ENCODE measurements around the gene EDC3. TPM values are rescaled to one million over a fixed set of nuclear protein-coding genes. Genes with fewer than 3 reads are reported as not detected.

The EDC3 gene
- total RNA-seq, 1 donor from 2014 or later = 42.9 TPM

DNA sequence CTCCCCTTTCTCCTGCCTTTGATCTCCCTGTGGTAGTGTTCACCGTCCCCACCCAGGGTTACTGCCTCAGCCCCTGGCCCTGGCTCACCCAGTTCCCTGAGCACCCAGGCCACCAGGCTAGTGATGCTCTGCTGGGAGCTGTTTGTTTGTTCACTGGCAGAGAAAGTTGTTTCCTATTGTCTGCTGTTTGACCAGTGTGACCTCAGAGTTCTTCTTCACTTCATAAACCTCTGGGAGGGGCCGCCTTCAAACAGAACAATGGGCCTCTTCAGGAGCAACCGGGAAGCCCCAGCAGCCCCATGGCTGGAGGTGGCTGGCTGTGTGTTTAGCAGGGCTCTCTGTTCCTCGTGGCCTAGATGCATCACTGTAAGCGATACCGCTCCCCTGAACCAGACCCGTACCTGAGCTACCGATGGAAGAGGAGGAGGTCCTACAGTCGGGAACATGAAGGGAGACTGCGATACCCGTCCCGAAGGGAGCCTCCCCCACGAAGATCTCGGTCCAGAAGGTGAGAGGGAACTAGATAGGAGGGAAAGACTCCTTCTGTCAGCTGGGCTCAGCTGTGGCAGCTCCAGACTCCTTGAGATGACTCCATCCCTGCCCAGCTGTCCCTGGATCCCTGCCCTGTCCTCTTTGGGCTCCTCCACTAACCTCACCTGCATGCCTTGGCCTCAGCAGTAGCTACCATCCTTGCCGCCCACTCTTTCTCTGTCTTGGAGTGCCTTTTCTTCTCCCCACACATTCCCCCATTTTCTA lies 76.8 kb downstream of the EDC3 start:
- DNase-seq (ENCODE audit: extremely low spot score, unreplicated experiment) = no peak
- H3K9me3 Mint-ChIP-seq (ENCODE audit: unreplicated experiment) = no peaks in the 10 kb centered on the region
- peaks cover 25% of the 10 kb centered on the region for H3K36me3 Mint-ChIP-seq (ENCODE audit: unreplicated experiment)
- no peaks in the 10 kb centered on the region for H3K27me3 Mint-ChIP-seq (ENCODE audit: unreplicated experiment)
- H3K4me1 Mint-ChIP-seq (ENCODE audit: unreplicated experiment) = peaks cover 24% of the 10 kb centered on the region
- TF ChIP-seq, protein P1, sequence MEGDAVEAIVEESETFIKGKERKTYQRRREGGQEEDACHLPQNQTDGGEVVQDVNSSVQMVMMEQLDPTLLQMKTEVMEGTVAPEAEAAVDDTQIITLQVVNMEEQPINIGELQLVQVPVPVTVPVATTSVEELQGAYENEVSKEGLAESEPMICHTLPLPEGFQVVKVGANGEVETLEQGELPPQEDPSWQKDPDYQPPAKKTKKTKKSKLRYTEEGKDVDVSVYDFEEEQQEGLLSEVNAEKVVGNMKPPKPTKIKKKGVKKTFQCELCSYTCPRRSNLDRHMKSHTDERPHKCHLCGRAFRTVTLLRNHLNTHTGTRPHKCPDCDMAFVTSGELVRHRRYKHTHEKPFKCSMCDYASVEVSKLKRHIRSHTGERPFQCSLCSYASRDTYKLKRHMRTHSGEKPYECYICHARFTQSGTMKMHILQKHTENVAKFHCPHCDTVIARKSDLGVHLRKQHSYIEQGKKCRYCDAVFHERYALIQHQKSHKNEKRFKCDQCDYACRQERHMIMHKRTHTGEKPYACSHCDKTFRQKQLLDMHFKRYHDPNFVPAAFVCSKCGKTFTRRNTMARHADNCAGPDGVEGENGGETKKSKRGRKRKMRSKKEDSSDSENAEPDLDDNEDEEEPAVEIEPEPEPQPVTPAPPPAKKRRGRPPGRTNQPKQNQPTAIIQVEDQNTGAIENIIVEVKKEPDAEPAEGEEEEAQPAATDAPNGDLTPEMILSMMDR (IDR thresholded peaks at IDR 0.05) = no peak
- no peak overlapping the region for H3K4me3 Mint-ChIP-seq (ENCODE audit: unreplicated experiment)
- H3K27ac Mint-ChIP-seq (ENCODE audit: unreplicated experiment) = no peak overlapping the region

DNA sequence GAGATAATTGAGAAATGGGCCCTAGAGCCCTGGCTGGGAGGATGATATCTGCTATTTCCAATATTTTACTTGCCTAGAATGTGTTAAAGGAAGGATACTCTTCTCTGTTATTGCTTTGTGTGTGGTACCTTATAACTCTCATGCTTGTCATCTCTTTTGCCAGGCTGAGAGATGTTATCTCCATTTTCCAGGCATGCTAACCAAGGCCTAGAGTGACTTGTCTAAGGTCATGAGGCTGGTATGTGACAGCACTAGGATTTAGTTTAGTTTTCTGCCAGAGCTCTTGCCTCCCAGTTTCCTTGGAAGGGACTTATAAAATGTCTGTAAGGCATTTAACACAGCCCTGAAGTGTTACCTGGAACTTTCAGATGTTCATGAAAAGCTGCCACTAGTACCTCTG lies 78.8 kb downstream of the EDC3 start:
- Mint-ChIP-seq H3K27me3 (ENCODE audit: unreplicated experiment) (peaks cover 2% of the 10 kb centered on the region), H3K4me3 (ENCODE audit: unreplicated experiment) (peak overlapping the region; percentile 90), H3K4me1 (ENCODE audit: unreplicated experiment) (peaks cover 25% of the 10 kb centered on the region), H3K36me3 (ENCODE audit: unreplicated experiment) (peaks cover 13% of the 10 kb centered on the region), H3K9me3 (ENCODE audit: unreplicated experiment) (no peaks in the 10 kb centered on the region), H3K27ac (ENCODE audit: unreplicated experiment) (peak overlapping the region; percentile 91)
- TF ChIP-seq, protein P1 (IDR thresholded peaks at IDR 0.05) = no peak
- DNase-seq (ENCODE audit: extremely low spot score, unreplicated experiment) = no peak

DNA sequence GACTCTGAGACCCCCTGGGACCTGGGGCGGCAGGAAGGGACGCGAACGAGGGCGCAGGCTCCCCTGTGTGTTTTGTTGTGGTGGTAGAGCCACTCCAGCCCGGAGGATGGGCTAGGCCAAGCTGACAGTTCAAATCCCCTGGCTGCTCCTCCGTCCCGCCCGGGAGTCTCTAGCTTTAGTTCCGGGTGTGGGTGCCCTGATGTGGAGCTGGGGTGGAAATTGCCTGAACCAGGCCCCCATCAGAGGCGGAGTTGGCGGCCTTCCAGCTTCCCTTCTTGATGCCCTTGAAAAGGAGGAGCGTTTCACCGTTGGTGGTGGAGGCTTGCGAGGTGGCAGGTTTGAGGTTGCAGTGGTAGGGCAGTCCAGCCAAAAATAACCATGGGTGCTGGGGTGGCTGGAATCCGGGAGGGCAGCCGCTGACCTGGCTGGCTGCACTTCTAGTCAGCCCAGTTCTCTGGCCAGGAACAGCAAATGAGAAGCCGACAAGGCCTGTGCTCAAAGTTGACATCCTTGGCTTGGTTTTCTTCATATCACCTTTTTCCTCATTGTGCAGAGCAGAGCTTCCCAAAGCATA lies 79.4 kb downstream of the EDC3 start:
- Mint-ChIP-seq H3K27ac (ENCODE audit: unreplicated experiment) (peak overlapping the region; percentile 91), H3K9me3 (ENCODE audit: unreplicated experiment) (no peaks in the 10 kb centered on the region), H3K4me3 (ENCODE audit: unreplicated experiment) (peak overlapping the region; percentile 90), H3K4me1 (ENCODE audit: unreplicated experiment) (peaks cover 25% of the 10 kb centered on the region), H3K36me3 (ENCODE audit: unreplicated experiment) (peaks cover 10% of the 10 kb centered on the region), H3K27me3 (ENCODE audit: unreplicated experiment) (peaks cover 2% of the 10 kb centered on the region)
- no peak for DNase-seq (ENCODE audit: extremely low spot score, unreplicated experiment)
- TF ChIP-seq, protein P1 (IDR thresholded peaks at IDR 0.05) = no peak

DNA sequence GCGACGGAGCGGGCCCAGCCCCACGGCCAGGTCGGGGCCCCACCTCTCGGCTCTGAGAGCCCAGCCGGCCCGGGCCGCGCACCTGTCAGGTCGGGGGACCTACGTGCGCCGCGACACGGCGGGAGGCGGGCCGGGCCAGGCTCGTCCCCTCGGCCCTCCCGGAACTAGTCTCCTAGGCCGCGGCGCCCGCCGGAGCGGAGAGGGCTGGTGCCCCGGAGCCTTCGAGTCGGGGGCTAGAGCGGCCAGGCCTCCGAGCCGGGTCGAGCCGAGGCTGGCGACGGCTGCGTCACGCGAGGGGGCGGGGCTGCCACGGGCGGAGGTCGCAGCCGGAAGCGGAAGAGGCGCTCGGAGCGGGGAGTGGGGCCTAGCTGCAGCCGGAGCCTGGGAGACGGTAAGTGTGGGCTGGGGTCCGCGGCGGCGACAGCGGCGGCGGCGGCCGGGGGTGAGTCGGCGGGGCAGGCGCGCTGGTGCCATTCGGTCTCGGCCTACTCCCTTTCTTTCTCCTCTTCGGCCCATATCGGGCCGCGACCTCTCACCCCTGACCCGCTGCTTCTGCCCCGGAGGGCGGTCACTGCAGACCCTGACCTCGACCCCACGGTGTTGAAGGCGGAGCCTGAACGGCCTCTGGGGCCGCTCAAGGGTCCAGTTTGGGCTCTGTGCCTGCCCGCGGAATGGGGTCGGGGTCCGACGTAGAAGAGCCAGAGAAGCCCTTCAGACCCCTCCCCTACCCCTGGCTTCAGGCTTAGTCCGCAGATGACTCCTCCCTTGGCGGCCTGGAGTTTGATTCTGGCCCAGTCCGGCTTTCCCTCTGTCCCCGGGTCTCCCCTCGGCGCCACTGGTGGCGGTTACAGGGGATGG lies 80.1 kb downstream of the EDC3 start, which contains the start of gene CLK3:
Gene CLK3, plus strand, starts transcription at position 329 of the 858 bp plus-strand sequence. CDS start 3,361 bp downstream, outside the sequence.
- TF ChIP-seq, protein P1 (IDR thresholded peaks at IDR 0.05) = no peak
- DNase-seq (ENCODE audit: extremely low spot score, unreplicated experiment) = peak; percentile 98
- Mint-ChIP-seq H3K4me1 (ENCODE audit: unreplicated experiment) (peaks cover 21% of the 10 kb centered on the region), H3K27me3 (ENCODE audit: unreplicated experiment) (peaks cover 2% of the 10 kb centered on the region), H3K36me3 (ENCODE audit: unreplicated experiment) (peaks cover 4% of the 10 kb centered on the region), H3K27ac (ENCODE audit: unreplicated experiment) (peak within 1 kb of the TSS; percentile 93), H3K9me3 (ENCODE audit: unreplicated experiment) (no peaks in the 10 kb centered on the region), H3K4me3 (ENCODE audit: unreplicated experiment) (peak within 1 kb of the TSS; percentile 90)
